NCI-H1694 (cell line): Measurements from ENCODE around the gene STAT4.

Experiments
- DNase-seq: peaks from one replicate; lab custom pipeline; 2025; lab: John Stamatoyannopoulos, UW

STAT4 gene

DNA sequence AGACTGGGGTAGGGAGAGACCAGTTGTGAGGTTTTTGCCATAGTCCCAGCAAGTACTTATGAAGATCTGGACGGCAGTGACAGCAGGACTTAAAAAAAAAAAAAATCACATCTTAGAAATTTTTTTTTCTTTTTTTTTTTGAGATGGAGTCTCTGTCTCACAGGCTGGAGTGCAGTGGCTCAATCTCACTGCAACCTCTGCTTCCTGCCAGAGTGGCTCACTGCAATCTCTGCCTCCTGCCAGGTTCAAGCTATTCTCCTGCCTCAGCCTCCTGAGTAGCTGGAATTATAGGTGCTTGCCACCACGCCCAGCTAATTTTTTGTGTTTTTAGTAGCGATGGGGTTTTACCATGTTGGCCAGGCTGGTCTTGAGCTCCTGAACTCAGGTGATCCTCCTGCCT lies 22.4 kb upstream of the STAT4 start:
- DNase-seq = no peak

DNA sequence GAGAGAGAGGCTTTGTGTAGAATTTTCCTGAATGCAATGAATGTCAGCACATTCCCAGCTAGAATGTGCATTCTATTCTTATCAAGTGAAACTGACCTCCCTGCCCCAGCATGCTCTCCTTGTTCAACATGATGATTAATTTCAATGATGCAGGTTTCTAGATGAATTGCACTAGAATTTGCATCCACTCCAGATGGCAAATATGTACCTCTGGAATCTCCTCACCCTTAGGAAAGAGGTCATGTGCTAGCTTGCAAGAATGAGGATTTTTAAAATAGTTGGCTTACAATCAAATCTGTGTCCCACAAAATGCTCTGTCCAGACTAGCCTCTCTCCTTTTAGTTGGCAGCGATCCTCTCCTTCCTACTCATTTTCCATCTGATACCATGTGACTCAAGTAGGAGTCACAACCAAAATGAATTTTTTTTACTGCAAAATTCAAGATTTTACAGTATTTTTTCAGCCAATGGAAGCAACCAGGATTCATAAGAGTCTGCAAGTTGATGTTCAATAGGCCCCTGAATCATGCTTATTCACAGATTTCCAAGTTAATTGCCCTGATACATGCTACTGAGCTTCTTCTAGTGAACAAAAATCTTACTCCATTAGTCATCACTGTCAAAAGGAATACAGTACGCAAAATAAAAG lies 21.0 kb upstream of the STAT4 start:
- DNase-seq = no peak

DNA sequence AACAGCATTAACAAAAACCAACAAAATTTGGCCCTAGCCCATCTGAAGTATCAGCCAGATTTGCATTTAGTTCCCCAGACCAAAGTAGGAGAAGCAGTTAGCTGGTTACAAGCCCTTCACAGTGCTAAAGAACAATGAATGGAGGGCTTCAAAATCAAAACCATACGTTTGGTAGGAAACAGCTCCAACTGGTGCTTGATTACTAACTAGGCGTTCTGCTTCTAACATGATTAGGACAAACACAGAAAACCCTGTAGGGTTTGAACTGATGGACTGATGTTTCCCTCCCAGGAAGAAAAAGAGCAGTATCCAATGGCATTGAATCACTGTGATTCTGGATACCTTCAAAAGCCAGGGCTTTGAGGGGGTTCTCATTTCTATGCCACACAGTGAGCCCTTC lies 20.5 kb upstream of the STAT4 start:
- DNase-seq = no peak

DNA sequence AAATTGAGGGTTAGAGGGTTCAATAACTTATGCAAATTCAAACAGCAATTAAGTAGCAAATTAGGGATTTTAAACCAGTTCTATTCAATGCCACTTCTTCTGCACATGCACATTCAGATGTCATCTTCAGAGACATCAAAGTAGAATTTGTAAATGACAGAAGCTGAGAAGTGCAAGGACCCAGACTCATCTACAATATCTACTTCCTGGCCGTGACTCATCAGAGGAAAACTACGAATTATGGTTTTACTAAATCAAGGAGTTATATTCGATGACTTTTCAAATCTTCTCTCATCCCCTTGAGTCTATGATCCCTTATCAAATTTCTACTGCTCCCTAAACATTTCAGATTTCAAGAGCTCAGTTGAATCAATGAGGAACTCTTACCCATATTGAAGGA lies 20.0 kb upstream of the STAT4 start:
- no peak for DNase-seq

DNA sequence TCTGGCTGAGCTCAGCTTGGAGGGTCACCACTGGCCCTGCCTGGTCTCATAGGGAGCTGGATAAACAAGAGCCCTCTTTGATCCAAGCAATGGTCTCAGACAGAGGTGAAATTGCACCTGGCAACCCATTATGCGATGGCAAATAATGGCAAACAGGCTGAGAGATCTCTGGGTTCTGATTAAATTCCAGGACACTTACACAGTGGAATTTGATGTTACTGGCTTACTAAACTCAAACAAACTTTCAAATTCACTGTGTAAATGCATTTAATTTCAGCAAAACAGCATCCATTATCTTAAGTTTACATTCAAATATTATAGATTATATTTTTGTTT lies 19.5 kb upstream of the STAT4 start:
- DNase-seq = no peak

DNA sequence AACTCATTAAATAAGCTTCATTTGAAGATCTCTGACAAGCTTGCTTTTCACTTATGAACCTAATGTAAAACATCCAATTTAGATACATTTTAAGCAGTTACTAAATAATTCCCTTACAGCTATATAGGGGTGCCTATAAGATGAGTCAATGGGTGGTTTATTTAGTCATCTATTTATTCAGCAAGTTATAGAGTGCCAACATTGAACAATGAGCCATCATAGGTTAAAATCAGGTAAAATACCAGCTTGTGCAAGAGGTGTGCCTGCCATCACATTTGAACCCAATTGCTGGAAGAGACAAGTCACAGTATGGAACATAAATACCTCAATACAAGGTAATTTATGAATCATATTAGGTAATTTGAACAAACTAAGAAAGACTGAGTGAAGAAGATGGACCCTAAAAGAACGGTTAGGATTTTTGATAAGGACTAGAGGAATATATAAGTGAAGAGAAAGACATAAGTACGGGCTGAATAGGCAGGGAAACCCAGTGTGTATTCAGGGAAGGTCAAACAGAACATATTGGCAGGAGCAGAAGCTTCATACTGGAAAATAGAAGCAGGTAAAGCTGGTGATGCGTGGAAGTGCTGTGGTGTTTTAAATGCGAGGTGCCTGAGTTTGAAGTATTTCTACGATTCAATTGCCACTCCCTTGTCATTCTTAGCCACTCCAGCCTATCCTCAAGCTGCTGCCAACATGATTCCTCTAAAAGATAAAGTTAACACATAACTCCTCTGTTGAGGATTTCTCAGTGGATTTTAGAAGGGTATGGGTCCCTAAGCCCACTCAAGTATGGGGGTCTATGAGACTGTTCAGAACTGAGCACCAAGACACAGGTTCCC lies 18.9 kb upstream of the STAT4 start:
- DNase-seq = no peak

DNA sequence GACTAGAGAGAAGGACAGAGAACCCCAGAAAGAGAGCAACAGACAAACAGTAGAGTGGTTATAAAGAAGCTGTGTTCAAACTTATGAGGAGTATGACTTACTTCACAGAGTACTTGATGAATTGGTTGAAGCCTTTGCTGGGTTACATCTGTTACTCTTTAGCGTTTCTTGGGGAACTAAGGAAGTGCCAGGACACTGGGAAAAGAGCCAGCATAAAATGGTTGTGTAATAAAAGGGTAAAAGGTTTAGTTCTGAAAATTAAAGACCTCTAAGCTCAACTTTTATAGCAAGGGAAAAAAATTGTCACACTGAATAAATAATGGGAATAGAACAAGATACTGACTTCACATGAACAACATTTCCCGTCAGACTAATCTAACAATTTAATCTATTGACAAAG lies 17.0 kb upstream of the STAT4 start:
- DNase-seq = no peak

DNA sequence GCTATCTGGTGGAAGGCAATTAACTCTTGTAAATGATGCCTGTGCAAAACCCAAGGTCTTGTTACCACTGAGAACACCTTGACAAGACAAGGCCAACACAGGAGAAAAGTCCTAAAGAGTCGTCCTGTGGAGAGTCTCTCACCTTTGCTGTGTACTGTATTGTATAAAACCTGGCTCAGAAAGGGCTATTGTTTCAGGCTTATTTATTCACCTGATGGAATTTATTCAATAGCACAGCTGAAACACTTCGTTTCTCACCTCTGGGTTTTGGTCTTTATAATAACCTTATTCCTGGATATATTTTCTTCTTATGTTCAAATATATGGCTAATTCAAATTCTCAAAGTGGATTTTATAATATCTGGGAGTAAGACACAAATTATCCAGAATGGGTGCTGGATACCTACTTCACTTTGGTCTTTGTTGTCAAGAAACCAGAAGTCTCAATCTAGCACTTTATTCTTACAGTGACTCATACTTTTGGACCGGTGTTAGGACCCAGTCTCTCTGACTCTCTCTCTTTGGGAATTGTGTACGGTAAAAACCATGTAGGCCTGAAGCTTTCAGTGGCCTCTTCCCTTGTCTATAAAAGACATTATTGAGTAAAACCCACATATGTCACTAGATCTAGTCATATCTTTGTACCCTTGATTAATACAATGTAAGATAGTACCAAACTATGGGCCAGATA lies 16.1 kb upstream of the STAT4 start:
- DNase-seq = no peak

DNA sequence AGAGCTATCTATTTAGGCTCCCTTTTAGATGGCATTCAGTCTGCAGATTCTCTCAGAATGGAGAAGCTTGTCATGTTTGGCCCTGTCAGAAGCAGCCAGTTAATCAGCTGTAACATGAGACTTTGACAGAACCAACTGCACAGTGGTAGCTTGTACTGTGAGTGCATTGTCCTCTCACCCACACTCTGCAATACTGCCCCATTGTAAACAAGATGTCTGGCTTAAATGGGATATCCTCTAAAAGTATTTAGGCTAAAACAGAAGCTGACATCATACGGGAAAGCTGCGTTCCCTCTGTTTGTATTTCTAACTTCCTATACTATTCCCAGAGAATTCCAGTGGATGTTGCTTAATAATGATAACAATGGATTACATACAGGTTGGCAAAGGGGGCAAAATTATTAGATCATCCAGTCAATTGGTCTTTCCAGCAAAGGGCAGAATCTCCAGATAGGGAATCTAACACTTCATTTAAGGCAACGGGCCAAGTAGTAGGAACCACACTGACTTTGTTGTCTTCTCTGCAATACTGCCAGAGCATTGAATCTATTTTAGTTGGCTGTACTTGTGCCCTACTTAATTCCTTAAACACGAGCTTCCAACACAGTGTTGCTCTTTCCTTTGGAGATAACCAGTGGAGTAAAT lies 15.4 kb upstream of the STAT4 start:
- no peak for DNase-seq

DNA sequence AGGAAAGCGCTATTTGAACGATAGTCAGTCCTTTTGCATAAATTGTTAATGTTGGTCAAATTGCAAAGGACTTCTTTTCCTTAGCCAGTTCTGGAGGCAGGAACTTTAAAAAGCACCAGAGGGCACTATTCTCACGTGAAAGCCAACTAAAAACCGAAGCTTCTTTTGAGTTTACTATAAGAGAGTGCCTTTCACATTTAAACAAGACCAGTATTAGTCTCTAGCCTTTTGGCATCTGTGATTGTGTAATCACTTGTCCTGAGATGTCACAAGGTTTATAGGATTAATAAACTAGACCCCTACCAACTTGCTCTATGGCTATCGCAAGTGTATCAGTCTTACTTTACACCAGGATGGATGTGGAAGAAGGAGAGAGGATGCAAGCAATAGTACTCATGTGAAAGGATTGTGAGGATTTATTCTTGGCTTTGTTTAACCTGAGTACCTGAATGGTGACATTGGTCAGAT lies 14.4 kb upstream of the STAT4 start:
- DNase-seq = peak; percentile 60

DNA sequence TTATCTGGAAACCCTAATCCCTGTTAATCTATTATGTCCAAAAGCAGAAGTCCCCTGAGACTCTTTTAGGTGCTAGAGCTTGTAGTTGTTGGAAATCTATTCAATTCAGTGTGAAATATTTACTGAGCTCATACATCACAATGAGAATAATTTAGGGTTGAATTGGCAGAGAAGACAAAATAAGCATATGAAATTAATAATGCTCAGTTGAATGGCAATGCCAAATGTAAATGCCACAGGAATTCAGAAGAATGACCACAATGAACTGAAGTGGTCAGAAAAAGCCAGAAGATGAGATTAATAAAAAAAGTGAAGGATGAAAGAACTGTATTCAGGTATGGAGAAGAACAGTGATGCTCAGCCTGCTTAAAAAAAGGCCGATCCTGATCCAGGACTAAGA lies 8.0 kb upstream of the STAT4 start:
- no peak for DNase-seq

DNA sequence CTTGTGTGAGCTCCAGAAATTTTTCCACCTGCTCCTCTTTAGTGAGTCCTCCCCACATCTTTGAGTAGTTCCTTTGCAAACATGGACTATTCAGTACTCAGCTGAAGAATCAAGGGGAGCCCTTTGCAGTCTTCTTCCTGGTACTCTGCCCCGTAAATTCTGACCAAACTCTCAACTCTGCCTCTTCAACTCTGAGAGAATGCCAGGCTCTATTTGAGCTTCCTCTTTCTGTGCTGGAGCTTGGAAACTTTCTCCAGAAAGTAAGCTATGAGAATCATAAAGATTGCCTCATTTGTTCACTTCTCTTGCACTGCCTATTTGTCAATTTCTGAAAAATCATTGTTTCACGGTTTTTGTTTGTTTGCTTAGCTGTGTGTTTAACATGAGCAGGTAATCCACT lies 7.4 kb upstream of the STAT4 start:
- no peak for DNase-seq

DNA sequence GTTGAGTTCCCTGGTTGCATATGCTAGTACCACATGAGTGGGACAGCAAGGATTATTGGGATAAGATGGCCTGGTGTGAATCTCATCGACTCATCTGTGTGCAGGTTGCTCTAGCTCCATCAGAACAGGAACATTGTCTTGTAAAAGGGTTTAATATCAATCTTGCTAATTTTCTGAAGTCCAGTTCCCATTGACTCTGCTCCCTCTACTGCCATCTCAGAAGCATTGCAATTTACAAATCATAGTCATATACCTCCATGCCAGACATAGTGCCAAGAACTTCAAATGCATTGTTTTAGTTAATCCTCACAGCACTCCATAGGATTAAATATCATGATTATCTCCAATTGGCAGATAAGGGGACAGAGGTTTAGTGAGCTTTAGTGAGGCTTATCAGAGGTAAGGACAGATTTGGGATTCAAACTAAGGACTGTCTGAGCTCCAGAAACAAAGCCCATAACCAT lies 4.8 kb upstream of the STAT4 start:
- peak; percentile 17 for DNase-seq

DNA sequence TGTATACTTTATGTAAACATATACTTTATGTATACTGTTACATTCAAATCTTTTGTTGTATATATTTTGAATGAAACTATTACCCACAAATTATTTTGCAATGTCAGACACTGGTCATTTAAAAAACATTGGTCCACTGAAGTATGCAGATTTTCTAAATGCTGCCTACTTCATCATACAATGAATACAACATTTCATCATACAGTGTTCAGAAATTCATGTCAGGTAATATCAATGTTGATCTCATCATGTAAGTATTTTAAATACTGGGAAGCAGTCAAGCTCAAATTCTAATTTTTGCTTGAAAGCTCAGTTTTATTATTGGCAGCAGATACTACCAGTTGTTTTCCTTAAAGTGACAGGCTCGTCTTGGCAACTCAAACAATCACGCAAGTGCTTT lies 2.9 kb upstream of the STAT4 start:
- DNase-seq = no peak

DNA sequence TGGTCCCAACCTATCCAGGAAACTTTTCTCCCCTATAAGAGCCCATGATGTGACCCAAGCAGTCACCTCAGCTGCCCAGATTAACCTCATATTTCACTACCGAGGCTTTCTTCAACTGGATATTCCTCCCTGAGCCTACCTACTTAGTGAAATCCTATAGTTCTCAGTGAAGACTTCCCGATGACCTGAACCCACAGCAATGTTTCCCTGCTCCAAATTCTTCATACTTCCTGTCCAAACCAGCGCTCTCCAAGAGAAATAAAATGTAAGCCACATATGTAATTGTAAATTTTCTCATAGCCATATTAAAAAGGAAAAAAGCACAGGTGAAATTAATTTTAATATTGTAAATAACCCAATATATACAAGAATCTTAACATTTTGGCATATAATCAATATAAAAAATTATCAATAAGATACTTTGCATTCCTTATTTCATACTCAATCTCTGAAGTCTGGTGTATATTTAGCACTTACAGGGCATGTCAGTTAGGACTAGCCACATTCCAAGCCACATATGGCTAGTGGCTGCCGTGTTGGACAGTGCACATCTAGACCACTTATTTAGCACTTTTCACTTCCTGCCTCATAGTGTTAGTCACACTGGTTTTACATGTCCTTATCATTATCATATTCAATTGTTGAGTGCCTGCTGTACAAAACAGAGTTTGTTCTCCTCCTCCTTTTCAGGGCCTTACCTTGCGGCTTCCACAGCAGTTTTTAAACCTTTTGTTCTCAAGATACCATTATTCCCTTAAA lies 1.9 kb upstream of the STAT4 start:
- no peak for DNase-seq

DNA sequence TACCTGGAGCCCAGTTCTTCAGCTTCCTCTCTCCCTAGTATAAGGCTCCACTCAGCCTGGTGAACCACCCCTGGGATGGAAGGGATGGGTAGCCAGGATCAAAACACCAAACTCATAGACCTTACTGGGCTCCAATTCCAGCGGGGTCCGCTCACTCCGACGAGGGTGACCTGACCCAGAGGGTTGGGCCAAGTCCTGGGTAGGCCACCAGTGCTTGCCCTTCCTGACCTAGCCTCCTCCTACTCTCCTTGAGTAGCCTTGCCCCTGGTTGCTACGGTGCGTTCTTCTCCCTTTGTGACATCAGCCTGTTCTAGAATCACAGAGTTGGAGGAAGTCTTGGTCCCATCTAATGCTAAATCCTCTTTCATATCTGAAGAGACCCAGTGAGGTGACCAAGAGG lies 537 bp upstream of the STAT4 start:
- DNase-seq = no peak

DNA sequence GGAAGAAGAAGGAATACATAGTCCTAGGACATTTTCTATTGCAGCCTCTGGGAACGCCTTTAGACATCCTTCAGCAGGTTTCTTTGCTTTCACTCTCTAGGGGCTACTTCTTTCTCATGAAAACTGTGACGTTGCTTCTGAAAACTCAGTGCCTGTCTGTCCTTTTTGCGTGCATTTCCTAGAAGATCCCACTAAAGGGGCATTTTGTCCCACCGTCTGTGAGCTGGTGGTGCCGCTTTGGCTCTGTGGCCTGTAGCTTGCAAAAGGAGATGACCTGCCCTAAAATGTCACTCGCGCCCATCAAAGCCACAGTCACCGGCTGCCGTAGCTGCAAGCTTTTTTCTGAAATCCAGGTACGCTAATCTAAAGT lies 579 bp downstream of the STAT4 start:
- DNase-seq = no peak

DNA sequence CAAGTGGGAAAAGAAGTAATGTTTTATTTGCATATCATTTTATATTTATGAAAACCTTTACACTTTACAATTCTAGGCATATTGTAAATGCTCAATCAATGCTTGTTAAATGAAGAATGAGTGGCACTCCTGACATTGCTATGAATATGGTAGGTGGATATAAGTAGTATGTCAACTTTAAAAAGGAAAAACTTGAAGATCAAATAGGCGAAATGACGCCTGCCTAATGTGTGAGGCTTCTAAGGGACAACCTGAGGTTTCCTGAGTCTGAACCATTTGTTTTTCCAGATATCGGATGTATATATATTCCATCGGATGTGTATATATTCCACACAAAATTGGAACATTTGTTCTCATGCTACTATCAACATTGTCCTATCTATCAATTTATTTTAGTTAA lies 1.4 kb downstream of the STAT4 start:
- no peak for DNase-seq

DNA sequence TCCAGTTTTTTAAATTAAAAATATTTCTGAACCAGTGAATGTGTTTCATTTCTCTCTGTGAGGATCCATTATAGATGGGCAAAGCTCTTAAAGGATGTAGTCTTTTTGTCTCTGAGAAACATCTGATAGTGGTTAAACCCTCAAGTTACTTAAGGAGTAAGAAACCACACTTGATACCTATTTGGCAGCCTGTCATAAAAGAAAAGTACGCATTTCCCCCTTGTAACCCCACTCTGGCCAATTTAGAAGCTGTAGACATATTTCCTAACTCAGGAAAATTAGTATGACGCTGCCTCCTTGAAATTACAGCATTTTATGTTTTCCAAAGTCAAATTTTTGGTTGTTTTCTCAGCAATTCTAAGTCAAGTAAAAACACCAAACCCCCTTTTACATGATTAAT lies 2.0 kb downstream of the STAT4 start:
- no peak for DNase-seq

DNA sequence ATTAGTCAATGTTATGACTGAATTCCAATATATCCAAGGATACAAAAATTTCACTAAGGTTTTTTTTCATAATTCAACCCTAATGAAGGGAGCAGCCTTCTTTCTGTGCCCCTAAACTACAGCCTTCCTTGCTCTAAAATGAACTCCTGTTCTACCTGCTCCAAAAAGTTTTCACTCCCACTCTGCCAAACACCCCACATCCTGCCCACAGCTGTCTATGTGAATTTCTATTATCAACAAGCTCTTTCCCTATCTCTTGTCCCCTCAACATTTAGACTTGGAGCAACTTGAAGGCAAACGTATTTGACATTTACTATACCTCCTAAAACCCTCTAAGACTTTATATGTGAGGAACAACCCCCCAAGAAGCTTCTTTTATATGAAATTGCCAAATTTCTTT lies 2.5 kb downstream of the STAT4 start:
- no peak for DNase-seq

DNA sequence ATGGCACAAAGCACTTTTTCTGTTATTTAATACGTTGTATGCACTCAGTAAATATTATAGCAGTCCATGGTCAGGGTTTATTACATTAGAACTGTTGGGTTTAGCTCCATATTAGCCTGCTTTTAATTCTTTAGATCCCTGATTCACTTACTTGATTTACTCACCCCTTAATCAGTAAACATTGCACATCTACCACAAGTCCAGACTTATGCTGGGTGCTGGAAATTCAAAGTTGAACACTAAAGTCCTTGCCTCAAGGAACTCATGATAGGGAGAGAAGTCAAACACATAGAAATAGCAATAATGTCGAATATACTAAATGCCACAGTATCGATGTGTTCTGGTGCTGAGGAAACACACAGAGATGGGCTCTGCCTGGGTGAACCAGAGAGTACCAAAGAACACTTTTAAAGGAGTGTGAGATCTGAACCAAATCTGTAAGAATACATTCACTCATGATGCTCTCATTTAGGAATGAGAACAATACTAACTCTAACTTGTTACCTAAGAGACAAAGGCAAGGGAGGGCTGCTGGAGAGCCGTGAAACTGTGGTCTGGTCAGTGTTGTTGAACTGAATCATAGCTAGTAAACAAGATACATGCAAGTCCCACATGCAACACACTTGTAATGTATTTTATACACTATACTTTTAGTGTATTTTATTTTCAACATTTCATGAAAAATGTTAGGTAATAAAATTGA lies 4.9 kb downstream of the STAT4 start:
- DNase-seq = no peak
